HEK293 (cell line): ENCODE data around the gene ZCCHC14.
"Not testable (repeated sequence)": the region's sequence is repeated elsewhere in the genome, so short reads cannot be mapped to it uniquely, and the experiment has no call there.

Experiments
- CTCF ChIA-PET: fragments of 350-600 bp; formaldehyde crosslinking; extraction: SDS; loops from one replicate; lab custom pipeline; 2021; ENCODE audit warnings: antibody characterized with exemption; lab: Yijun Ruan, JAX
- POLR2A ChIA-PET: fragments of 300-600 bp; formaldehyde crosslinking; extraction: SDS; loops from one replicate; lab custom pipeline; 2020; ENCODE audit warnings: antibody characterized with exemption, inconsistent platforms; lab: Yijun Ruan, JAX
- H3K27ac ChIP-seq: fragments of 200-500 bp; sonication (Bioruptor generic); 2 replicates; pipeline ENCODE4 v1.5.1; 2014; ENCODE audit warnings: low read depth, low read length, control low read depth, inconsistent platforms; ENCODE audit errors: extremely low read depth
- H3K36me3 ChIP-seq, 2 experiments: fragments of 200-500 bp in 1 of 2; sonication (Bioruptor generic) in 1 of 2; 1 replicate in 1 of 2; 2 replicates in 1 of 2; pipeline ENCODE4 v1.5.1; 2014 to 2017; ENCODE audit warnings: inconsistent platforms in 2 of 2, low read length in 2 of 2; ENCODE audit not compliant: control insufficient read depth in 2 of 2, insufficient read depth in 1 of 2
- H3K4me1 ChIP-seq: fragments of 200-500 bp; sonication (Bioruptor generic); 2 replicates; pipeline ENCODE4 v1.5.1; 2014; ENCODE audit warnings: mild to moderate bottlenecking, low read length, inconsistent platforms; ENCODE audit not compliant: control insufficient read depth, insufficient read depth
- H3K4me3 ChIP-seq: 2 replicates; pipeline ENCODE4 v1.5.1; 2011; ENCODE audit warnings: low read depth, mild to moderate bottlenecking, control low read depth, low read length, moderate library complexity
- H3K9me3 ChIP-seq: fragments of 200-500 bp; sonication (Bioruptor generic); 2 replicates; pipeline ENCODE4 v1.5.1; 2014; ENCODE audit warnings: low read depth, low read length, inconsistent platforms; ENCODE audit not compliant: control insufficient read depth, insufficient read depth
- ZNF473 ChIP-seq: fragments of 450-650 bp; formaldehyde crosslinking; IDR thresholded peaks from 2 replicates; pipeline ENCODE4 v1.5.1; 2017; ENCODE audit warnings: missing biosample characterization, missing genetic modification characterization
- ZNF558 ChIP-seq: fragments of 450-650 bp; formaldehyde crosslinking; IDR thresholded peaks from 2 replicates; pipeline ENCODE4 v1.5.1; 2016; ENCODE audit warnings: missing biosample characterization, missing genetic modification characterization
- ZNF768 ChIP-seq: fragments of 450-650 bp; formaldehyde crosslinking; IDR thresholded peaks from 2 replicates; pipeline ENCODE4 v1.5.1; 2018; ENCODE audit warnings: missing biosample characterization, mild to moderate bottlenecking, missing genetic modification characterization
- ZNF791 ChIP-seq: fragments of 450-650 bp; formaldehyde crosslinking; IDR thresholded peaks from 2 replicates; pipeline ENCODE4 v1.5.1; 2016; ENCODE audit warnings: missing biosample characterization, missing genetic modification characterization
- ZNF792 ChIP-seq: fragments of 450-650 bp; formaldehyde crosslinking; IDR thresholded peaks from 2 replicates; pipeline ENCODE4 v1.5.1; 2016; ENCODE audit warnings: missing biosample characterization, missing genetic modification characterization
- ZNF830 ChIP-seq: fragments of 450-650 bp; IDR thresholded peaks from 2 replicates; pipeline ENCODE4 v1.5.0; 2018; ENCODE audit warnings: missing biosample characterization, missing genetic modification characterization, low read depth, mild to moderate bottlenecking, moderate library complexity
- TF ChIP-seq, protein P1 (sequence below): fragments of 450-650 bp; formaldehyde crosslinking; IDR thresholded peaks from 2 replicates; pipeline ENCODE4 v1.5.1; 2017; ENCODE audit warnings: missing biosample characterization, missing genetic modification characterization
- TF ChIP-seq, protein P2 (sequence below): fragments of 450-650 bp; formaldehyde crosslinking; IDR thresholded peaks from 2 replicates; pipeline ENCODE4 v1.5.1; 2017; ENCODE audit warnings: missing biosample characterization, mild to moderate bottlenecking, missing genetic modification characterization, moderate library complexity
- TF ChIP-seq, protein P3 (sequence below): fragments of 450-650 bp; formaldehyde crosslinking; IDR thresholded peaks from 2 replicates; pipeline ENCODE4 v1.5.0; 2017; ENCODE audit warnings: missing biosample characterization, missing genetic modification characterization, borderline replicate concordance
- TF ChIP-seq, protein P4 (sequence below): fragments of 450-650 bp; formaldehyde crosslinking; IDR thresholded peaks from 2 replicates; pipeline ENCODE4 v1.5.1; 2016; ENCODE audit warnings: missing biosample characterization, missing genetic modification characterization

Gene ZCCHC14

DNA sequence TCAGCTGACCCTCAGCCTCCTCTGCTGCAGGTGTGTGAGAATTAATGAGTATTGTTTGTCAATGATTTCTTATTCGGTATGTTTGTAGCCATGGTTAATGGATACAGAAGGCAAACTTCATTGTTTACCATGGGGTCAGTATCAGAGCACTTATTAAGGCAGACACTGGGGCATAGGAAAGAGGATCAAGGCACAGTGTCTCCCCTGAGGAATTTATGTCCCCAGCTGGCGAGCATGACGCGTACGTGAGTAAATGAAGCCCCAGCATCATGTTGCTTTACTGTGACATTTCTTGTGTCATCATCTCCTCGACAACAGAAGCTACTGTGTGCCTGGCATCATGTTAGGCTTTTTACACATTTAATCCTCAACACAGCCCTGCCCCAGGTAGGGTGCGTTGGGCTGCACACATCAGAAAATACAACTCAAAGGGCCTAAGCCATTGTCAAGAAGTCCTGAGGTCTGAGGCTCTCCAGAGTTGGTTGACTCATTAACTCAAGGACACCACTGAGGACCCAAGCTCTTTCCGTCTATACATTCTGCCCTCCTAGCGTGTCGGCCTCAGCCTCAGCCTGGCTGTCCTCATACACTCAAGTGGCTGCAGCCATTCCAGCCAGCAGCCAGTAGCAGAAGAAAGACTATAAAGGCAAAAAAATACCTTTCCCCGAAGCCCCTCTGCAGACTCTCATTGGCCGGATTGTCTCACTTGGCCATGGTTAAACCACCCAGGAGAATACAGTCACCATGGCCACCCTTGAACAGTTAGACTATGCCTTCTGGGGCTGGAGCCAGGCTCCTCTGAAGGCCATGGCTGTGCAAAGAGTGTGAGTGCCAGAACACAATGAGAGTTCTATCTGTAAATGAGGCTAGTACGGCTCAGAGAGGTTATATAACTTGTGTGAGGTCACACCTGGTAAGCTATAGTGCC lies 13.9 kb upstream of the ZCCHC14 start:
- Histone ChIP-seq H3K4me3 (no peak overlapping the region), H3K36me3 (no peaks in the 10 kb centered on the region), H3K4me1 (no peaks in the 10 kb centered on the region)
- TF ChIP-seq ZNF830 (tag by site-specific recombination) (no peak), ZNF792 (no peak), ZNF791 (tag by site-specific recombination) (no peak), ZNF768 (tag by site-specific recombination) (no peak)
- TF ChIP-seq, protein P1, sequence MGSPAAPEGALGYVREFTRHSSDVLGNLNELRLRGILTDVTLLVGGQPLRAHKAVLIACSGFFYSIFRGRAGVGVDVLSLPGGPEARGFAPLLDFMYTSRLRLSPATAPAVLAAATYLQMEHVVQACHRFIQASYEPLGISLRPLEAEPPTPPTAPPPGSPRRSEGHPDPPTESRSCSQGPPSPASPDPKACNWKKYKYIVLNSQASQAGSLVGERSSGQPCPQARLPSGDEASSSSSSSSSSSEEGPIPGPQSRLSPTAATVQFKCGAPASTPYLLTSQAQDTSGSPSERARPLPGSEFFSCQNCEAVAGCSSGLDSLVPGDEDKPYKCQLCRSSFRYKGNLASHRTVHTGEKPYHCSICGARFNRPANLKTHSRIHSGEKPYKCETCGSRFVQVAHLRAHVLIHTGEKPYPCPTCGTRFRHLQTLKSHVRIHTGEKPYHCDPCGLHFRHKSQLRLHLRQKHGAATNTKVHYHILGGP (tag by site-specific recombination) = no peak
- TF ChIP-seq, protein P2, sequence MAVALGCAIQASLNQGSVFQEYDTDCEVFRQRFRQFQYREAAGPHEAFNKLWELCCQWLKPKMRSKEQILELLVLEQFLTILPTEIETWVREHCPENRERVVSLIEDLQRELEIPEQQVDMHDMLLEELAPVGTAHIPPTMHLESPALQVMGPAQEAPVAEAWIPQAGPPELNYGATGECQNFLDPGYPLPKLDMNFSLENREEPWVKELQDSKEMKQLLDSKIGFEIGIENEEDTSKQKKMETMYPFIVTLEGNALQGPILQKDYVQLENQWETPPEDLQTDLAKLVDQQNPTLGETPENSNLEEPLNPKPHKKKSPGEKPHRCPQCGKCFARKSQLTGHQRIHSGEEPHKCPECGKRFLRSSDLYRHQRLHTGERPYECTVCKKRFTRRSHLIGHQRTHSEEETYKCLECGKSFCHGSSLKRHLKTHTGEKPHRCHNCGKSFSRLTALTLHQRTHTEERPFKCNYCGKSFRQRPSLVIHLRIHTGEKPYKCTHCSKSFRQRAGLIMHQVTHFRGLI (tag by site-specific recombination) = peak; percentile 61; the same call in 1 of the 2 replicates
- TF ChIP-seq, protein P3, sequence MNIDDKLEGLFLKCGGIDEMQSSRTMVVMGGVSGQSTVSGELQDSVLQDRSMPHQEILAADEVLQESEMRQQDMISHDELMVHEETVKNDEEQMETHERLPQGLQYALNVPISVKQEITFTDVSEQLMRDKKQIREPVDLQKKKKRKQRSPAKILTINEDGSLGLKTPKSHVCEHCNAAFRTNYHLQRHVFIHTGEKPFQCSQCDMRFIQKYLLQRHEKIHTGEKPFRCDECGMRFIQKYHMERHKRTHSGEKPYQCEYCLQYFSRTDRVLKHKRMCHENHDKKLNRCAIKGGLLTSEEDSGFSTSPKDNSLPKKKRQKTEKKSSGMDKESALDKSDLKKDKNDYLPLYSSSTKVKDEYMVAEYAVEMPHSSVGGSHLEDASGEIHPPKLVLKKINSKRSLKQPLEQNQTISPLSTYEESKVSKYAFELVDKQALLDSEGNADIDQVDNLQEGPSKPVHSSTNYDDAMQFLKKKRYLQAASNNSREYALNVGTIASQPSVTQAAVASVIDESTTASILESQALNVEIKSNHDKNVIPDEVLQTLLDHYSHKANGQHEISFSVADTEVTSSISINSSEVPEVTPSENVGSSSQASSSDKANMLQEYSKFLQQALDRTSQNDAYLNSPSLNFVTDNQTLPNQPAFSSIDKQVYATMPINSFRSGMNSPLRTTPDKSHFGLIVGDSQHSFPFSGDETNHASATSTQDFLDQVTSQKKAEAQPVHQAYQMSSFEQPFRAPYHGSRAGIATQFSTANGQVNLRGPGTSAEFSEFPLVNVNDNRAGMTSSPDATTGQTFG (tag by site-specific recombination) = no peak
- TF ChIP-seq, all 188 proteins: peak for 1
- H3K27ac ChIP-seq = no peak overlapping the region
- ChIA-PET POLR2A (no interaction called here), CTCF (no interaction called here)
- H3K9me3 ChIP-seq = no peaks in the 10 kb centered on the region

DNA sequence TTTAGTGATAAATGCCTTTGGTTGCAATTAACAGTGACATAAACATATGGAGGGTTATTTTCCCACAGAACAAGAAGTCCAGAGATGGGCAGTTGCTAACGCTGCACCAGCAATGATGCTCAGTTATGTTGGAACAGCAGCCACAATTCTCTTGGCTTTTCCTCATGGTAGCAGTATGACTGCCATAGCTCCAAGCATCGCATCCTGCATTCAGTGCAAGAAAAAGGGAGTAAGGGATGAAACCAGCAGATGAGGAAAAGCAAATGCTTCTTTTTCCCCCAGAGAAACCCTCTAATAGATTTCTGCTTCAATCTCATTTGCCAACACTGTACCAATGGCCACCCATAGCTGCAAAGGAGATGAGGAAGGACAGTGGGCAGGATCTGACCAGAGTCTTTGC lies 13.0 kb upstream of the ZCCHC14 start:
- Histone ChIP-seq H3K4me1 (no peaks in the 10 kb centered on the region), H3K9me3 (no peaks in the 10 kb centered on the region), H3K4me3 (no peak overlapping the region), H3K36me3 (no peaks in the 10 kb centered on the region), H3K27ac (no peak overlapping the region)
- ChIA-PET POLR2A (no interaction called here), CTCF (no interaction called here)
- TF ChIP-seq, protein P4, sequence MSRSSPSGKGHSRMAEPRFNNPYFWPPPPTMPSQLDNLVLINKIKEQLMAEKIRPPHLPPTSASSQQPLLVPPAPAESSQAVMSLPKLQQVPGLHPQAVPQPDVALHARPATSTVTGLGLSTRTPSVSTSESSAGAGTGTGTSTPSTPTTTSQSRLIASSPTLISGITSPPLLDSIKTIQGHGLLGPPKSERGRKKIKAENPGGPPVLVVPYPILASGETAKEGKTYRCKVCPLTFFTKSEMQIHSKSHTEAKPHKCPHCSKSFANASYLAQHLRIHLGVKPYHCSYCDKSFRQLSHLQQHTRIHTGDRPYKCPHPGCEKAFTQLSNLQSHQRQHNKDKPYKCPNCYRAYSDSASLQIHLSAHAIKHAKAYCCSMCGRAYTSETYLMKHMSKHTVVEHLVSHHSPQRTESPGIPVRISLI (tag by site-specific recombination) = no peak
- TF ChIP-seq ZNF558 (tag by site-specific recombination) (no peak), ZNF473 (tag by site-specific recombination) (no peak)
- TF ChIP-seq, protein P3 (tag by site-specific recombination) = no peak

DNA sequence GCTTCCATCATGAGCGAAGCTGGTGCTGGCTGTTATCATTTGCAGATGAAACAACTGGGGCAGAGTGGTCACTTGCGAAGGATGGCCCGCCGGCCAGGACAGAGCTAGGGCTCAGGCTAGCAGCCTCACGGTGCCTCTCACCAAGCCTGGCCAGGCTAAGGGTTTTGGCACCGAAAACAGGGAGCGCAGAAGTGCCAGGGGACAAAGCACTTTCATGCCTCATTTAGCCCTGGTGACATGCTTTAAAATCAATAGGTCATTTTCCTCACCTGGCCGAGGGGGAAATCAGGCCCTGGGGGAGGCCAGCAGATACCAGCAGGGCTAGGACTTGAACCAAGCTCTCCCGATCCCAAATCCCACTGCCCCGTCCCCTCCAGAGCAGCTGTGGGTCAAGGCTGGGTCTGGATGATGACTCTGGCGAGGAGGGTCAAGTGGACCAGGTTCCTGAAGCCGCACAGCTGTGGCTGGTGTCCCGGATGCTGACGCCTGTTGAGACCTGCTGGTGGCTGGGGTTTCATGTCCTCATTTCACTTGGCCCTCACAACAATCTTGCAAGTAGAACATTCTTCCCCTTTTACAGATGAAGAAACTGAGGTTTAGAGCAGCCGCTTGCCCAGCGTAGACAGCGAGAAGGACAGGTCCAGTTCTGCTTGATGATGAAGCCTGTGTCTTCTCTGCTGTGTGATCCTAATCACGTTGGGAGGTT lies 10.6 kb upstream of the ZCCHC14 start:
- CTCF ChIA-PET, H3K27ac ChIP-seq, POLR2A ChIA-PET: not testable (repeated sequence)

More for the DNA sequence above, 10.6 kb upstream of the ZCCHC14 start:
- H3K4me1 ChIP-seq, H3K36me3 ChIP-seq, H3K4me3 ChIP-seq, H3K9me3 ChIP-seq: not testable (repeated sequence)
